PC-3 (cell line): ENCODE results near the gene KLK1. TPM values are rescaled to one million over a fixed set of nuclear protein-coding genes. Genes with fewer than 3 reads are reported as not detected.
A peak's percentile ranks its signal among the peaks of the same experiment; 100 is the strongest.

ENCODE experiments used
- ATAC-seq: fragments of 200-7000 bp; cut with Tn5 transposase; 2 replicates; pipeline ENCODE4 v1.9.1; 2020; ENCODE audit warnings: mild to moderate bottlenecking, moderate library complexity
- BruUV-seq: library from RNA; stranded (reverse); fragments of 400-500 nt; replicated peaks from 2 replicates; lab custom pipeline; 2021; lab: Mats Ljungman, UMichigan
- CTCF ChIA-PET: fragments of 300-600 bp; sonication (Branson Sonifier 250); formaldehyde crosslinking; loops from one replicate; lab custom pipeline; 2022; ENCODE audit warnings: antibody characterized with exemption; lab: Charles Lee
- POLR2A ChIA-PET: fragments of 300-600 bp; sonication (Branson Sonifier 250); formaldehyde crosslinking; loops from one replicate; lab custom pipeline; 2022; ENCODE audit warnings: antibody characterized with exemption; ENCODE audit not compliant: unreplicated experiment; lab: Charles Lee
- DNase-seq: peaks from one replicate; pipeline ENCODE4 v3.0.0-alpha.2; 2015
- H2AFZ ChIP-seq: fragments of 300-600 bp; sonication (generic); 2 replicates; pipeline ENCODE4 v1.6.0; 2016; ENCODE audit warnings: antibody characterized with exemption, low read length
- H3F3A ChIP-seq: fragments of 300-600 bp; sonication (generic); one replicate; pipeline ENCODE4 v1.6.0; 2017; ENCODE audit warnings: antibody characterized with exemption, low read length, control low read depth, mild to moderate bottlenecking; ENCODE audit not compliant: unreplicated experiment
- H3K27ac ChIP-seq: fragments of 300-600 bp; sonication (generic); 2 replicates; pipeline ENCODE4 v1.5.1; 2016; ENCODE audit warnings: mild to moderate bottlenecking, low read length
- H3K27me3 ChIP-seq: fragments of 300-600 bp; sonication (generic); 2 replicates; pipeline ENCODE4 v1.6.1; 2016; ENCODE audit warnings: low read length, mixed read lengths
- H3K36me3 ChIP-seq: fragments of 300-600 bp; sonication (generic); 2 replicates; pipeline ENCODE4 v1.6.1; 2016; ENCODE audit warnings: low read depth, mixed run types, low read length, mixed read lengths
- H3K4me1 ChIP-seq: fragments of 300-600 bp; sonication (generic); 2 replicates; pipeline ENCODE4 v1.5.1; 2016; ENCODE audit warnings: low read length; ENCODE audit not compliant: insufficient read depth
- H3K4me2 ChIP-seq: fragments of 300-600 bp; sonication (generic); 2 replicates; pipeline ENCODE4 v1.6.0; 2016; ENCODE audit warnings: low read length
- H3K4me3 ChIP-seq: fragments of 300-600 bp; sonication (generic); 2 replicates; pipeline ENCODE4 v1.5.1; 2016; ENCODE audit warnings: mild to moderate bottlenecking, low read length, mixed read lengths
- H3K79me2 ChIP-seq: fragments of 300-600 bp; sonication (generic); 2 replicates; pipeline ENCODE4 v1.6.1; 2017; ENCODE audit warnings: low read length, mixed read lengths
- H3K9ac ChIP-seq: fragments of 300-600 bp; sonication (generic); 2 replicates; pipeline ENCODE4 v1.6.0; 2016; ENCODE audit warnings: mild to moderate bottlenecking, low read length
- H3K9me2 ChIP-seq: fragments of 300-600 bp; sonication (generic); replicated peaks from 2 replicates; pipeline ENCODE4 v1.6.1; 2016; ENCODE audit warnings: mixed run types, low read length, mixed read lengths
- H3K9me3 ChIP-seq: fragments of 300-600 bp; sonication (generic); 2 replicates; pipeline ENCODE4 v1.6.1; 2016; ENCODE audit warnings: low read length, mixed read lengths
- H4K20me1 ChIP-seq: fragments of 300-600 bp; sonication (generic); 2 replicates; pipeline ENCODE4 v1.6.1; 2016; ENCODE audit warnings: low read length, mixed read lengths
- EZH2 ChIP-seq: fragments of 300-600 bp; sonication (generic); IDR thresholded peaks from one replicate; pipeline ENCODE4 v1.6.1; 2017; ENCODE audit warnings: antibody characterized with exemption, mild to moderate bottlenecking, low read length; ENCODE audit not compliant: unreplicated experiment
- EZH2phosphoT487 ChIP-seq: fragments of 300-600 bp; sonication (generic); IDR thresholded peaks from 2 replicates; pipeline ENCODE4 v1.6.1; 2018; ENCODE audit warnings: mild to moderate bottlenecking, antibody characterized with exemption, low read length, borderline replicate concordance
- intact Hi-C: fragments of 100-400 bp; cut with micrococcal nuclease; formaldehyde crosslinking; loops from 2 replicates; pipeline ENCODE4 v1.9.0; 2023
- total RNA-seq: library from RNA; depleted of rRNA; stranded (reverse); fragments of >200 nt; gene quantifications from 2 replicates; pipeline ENCODE4 v1.2.3, GENCODE V29; 2014
- TF ChIP-seq, protein P1 (sequence below): fragments of 300-600 bp; sonication (generic); conservative IDR thresholded peaks from 2 replicates; pipeline ENCODE4 v1.5.1; 2017; ENCODE audit warnings: antibody characterized with exemption, low read depth, mild to moderate bottlenecking, low read length

KLK1 gene
- total RNA-seq, 1 experiment from 2014 or later = not detected

DNA sequence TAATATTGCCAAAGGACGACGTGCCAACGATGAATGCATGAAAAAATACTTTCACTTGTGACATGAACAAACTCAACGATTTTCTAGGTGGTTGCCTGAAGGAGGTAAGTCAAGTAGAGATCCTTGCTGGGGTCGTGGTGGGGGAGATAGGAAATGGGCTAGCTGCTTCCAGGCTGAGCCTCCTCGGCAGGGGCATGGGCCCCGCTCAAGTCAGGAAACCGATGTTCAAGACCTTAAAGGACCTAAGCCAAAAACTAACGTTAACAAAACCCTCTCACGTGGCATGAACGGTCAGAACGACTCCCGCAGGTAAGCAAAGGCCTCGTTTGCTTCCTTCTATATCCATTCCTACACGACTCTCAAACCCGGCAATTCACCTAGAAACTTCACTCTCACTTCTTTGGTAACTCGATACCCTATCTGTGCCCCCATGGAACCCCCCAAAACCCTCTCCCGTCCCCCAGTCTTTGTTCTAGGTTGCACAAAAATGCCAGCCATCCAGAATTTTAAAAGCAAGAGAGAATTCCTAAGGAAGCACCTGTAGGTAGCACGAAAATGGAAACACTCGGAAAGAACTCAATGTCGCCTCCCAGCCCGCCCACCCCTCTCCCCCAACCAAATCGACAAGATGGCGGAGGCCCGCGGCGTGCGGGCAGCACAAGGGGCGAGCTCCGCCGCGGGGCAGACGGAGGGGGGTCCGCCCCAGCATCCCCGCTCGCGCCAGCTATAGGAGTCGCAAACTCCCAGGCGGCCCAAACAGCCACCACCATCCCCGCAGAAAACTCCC is 19.8 kb downstream of the KLK1 start:
- no peaks in the 10 kb centered on the region for H3K27me3 ChIP-seq
- DNase-seq (peak; percentile 33), ATAC-seq (peak; percentile 28)
- peak overlapping the region; percentile 77 for H2AFZ ChIP-seq
- TF ChIP-seq EZH2 (no peak), EZH2phosphoT487 (no peak)
- H3K27ac ChIP-seq = peak overlapping the region; percentile 85
- peak overlapping the region; percentile 96 for H3K4me2 ChIP-seq
- BruUV-seq = TSS peak; percentile 71
- intact Hi-C loops = loop anchor here (5.0 kb wide), 2 partner anchors 213 to 303 kb away; partner anchors contain the start of genes CTU1 and KLK10
- H3K9ac ChIP-seq = peak overlapping the region; percentile 96
- H3K79me2 ChIP-seq = peaks cover 52% of the 10 kb centered on the region
- no peaks in the 10 kb centered on the region for H3K9me2 ChIP-seq
- peaks cover 47% of the 10 kb centered on the region for H4K20me1 ChIP-seq
- peak overlapping the region; percentile 92 for H3K4me3 ChIP-seq
- POLR2A ChIA-PET = interaction anchor here (0.6 kb wide), 1 partner anchor 172 kb away, joined by 8 read pairs; no protein-coding TSS in a partner anchor
- no peaks in the 10 kb centered on the region for H3K9me3 ChIP-seq
- CTCF ChIA-PET = no interaction called here
- H3K36me3 ChIP-seq = peaks cover 45% of the 10 kb centered on the region
- H3K4me1 ChIP-seq = peaks cover 19% of the 10 kb centered on the region
- H3F3A ChIP-seq = no peaks in the 10 kb centered on the region

GRCh38 chr19:50801107-50801506 is 22.5 kb downstream of the KLK1 start:
- Histone ChIP-seq H3K79me2 (peaks cover 61% of the 10 kb centered on the region), H4K20me1 (peaks cover 74% of the 10 kb centered on the region), H2AFZ (no peak overlapping the region), H3K27ac (no peak overlapping the region), H3F3A (peaks cover 7% of the 10 kb centered on the region), H3K27me3 (no peaks in the 10 kb centered on the region), H3K9me2 (no peaks in the 10 kb centered on the region), H3K4me3 (no peak overlapping the region), H3K9ac (no peak overlapping the region), H3K4me2 (peak overlapping the region; percentile 32; the same call in 1 of the 2 replicates), H3K4me1 (peaks cover 19% of the 10 kb centered on the region), H3K36me3 (peaks cover 67% of the 10 kb centered on the region), H3K9me3 (no peaks in the 10 kb centered on the region)
- no TSS peak for BruUV-seq
- intact Hi-C loops = loop anchor here (5.0 kb wide), 2 partner anchors 216 to 306 kb away; partner anchors contain the start of genes CTU1 and KLK10
- CTCF ChIA-PET = no interaction called here
- POLR2A ChIA-PET = no interaction called here
- ATAC-seq (no peak), DNase-seq (no peak)
- TF ChIP-seq EZH2phosphoT487 = no peak
- no peak for TF ChIP-seq EZH2
- TF ChIP-seq, protein P1, sequence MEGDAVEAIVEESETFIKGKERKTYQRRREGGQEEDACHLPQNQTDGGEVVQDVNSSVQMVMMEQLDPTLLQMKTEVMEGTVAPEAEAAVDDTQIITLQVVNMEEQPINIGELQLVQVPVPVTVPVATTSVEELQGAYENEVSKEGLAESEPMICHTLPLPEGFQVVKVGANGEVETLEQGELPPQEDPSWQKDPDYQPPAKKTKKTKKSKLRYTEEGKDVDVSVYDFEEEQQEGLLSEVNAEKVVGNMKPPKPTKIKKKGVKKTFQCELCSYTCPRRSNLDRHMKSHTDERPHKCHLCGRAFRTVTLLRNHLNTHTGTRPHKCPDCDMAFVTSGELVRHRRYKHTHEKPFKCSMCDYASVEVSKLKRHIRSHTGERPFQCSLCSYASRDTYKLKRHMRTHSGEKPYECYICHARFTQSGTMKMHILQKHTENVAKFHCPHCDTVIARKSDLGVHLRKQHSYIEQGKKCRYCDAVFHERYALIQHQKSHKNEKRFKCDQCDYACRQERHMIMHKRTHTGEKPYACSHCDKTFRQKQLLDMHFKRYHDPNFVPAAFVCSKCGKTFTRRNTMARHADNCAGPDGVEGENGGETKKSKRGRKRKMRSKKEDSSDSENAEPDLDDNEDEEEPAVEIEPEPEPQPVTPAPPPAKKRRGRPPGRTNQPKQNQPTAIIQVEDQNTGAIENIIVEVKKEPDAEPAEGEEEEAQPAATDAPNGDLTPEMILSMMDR = no peak

DNA sequence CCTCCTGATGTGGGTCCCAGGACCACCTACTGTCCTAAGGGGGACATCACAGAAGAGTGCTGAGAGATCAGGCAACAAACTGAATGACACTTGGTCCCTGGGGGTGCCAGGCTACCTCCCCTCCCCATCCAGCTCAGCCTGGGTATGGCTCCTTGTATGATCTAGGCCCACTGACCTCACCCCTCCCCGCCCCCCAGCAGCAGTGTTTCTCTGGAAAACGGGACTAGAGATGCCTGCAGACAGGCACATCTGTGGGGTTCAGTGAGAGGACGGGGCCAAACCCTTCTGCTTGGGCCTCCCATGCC is 24.1 kb downstream of the KLK1 start:
- Histone ChIP-seq H3K4me3 (no peak overlapping the region), H3K4me1 (peaks cover 13% of the 10 kb centered on the region), H2AFZ (no peak overlapping the region), H3K27me3 (no peaks in the 10 kb centered on the region), H3K27ac (no peak overlapping the region), H3F3A (peaks cover 7% of the 10 kb centered on the region), H3K4me2 (no peak overlapping the region), H3K9ac (no peak overlapping the region), H3K9me2 (no peaks in the 10 kb centered on the region), H3K79me2 (peaks cover 61% of the 10 kb centered on the region), H3K36me3 (peaks cover 67% of the 10 kb centered on the region), H3K9me3 (no peaks in the 10 kb centered on the region), H4K20me1 (peaks cover 81% of the 10 kb centered on the region)
- intact Hi-C loops = no loop called here
- DNase-seq (no peak), ATAC-seq (no peak)
- ChIA-PET POLR2A (no interaction called here), CTCF (no interaction called here)
- TF ChIP-seq EZH2phosphoT487 (no peak), EZH2 (no peak)
- TF ChIP-seq, protein P1 = no peak
- no TSS peak for BruUV-seq
